Measurements from ENCODE around the gene HOXA4. TPM values are rescaled to one million over a fixed set of nuclear protein-coding genes. Genes with fewer than 3 reads are reported as not detected.

The HOXA4 gene
- total RNA-seq, 1 experiment from 2014 or later = 2.3 TPM

DNA sequence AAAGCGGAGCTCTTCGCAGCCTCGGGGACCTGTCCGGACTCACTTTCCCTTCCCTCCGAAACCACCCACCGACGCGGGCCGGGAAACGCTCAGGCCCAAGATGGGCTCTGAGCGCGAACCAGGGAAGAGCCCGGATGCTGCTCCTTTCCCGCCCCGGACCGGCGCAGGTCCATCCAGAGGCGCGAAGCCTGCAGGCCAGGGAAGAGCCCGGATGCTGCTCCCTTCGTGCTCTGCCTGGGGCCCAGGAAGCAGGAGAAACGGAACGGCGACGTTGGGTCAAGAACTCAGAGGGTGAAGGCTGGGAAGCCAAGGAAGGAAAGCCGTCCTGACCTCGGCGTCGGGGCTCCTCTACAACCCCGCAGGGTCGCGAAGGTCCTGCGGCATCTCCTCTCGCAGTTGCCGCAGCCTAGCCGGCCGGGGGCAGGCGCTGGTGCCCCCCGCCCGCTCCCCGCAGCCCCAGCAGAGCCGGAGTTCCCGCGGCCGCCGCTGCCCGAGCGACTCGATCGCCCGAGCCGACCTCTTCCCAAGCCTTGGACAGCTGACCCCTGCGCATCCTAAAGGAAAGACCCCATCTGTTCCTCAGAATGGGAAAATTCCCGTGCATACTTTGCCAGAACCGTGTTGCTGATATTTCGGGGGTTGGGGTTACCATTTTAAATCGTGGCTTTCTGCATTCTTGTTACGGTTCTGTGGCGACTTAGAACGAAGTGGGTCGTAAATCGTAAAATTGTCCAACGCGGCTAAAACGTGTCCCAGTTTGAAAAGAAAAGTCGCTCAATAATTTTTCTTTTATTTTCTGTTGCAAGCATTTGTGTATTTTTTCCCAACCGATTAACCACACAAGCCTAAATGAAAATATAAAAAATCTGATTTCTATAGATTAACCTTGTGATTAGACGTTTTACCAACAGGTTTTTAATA is 42.3 kb downstream of the HOXA4 start:
- POLR2A ChIA-PET (ENCODE audit: unreplicated experiment) = no interaction called here
- BruUV-seq (replicated peaks) = no TSS peak

DNA sequence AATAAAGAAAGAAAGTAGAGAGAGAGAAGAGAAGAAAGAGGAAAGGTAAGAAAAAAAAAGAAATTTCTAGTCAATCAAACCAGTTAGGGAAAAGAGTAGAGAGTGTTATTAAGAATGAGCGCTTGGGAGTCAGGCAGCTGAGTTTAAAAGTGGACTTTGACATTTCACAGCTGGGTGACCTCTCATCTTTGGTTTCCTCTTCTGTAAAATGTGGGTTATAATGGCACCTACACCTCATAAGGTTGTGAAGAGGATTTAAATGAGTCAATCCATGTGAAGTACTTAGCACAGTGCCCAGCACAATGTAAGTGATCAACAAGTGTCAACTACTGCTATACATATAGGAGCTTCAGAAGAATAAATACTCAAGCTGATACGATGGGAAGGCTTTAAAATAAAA is 46.9 kb downstream of the HOXA4 start:
- Histone ChIP-seq H2AFZ (ENCODE audit: low read length) (no peak overlapping the region), H3K4me1 (ENCODE audit: insufficient read depth, low read length) (peaks cover 43% of the 10 kb centered on the region), H3K27me3 (ENCODE audit: low read length) (no peaks in the 10 kb centered on the region), H3K4me2 (ENCODE audit: low read length) (no peak overlapping the region), H3K36me3 (ENCODE audit: low read depth, low read length) (no peaks in the 10 kb centered on the region), H3K9ac (ENCODE audit: low read length) (no peak overlapping the region), H3K4me3 (ENCODE audit: low read length) (no peak overlapping the region), H3F3A (ENCODE audit: low read length, unreplicated experiment) (no peaks in the 10 kb centered on the region), H3K27ac (ENCODE audit: low read length) (no peak overlapping the region), H3K79me2 (ENCODE audit: low read length) (no peaks in the 10 kb centered on the region), H4K20me1 (ENCODE audit: low read length) (no peaks in the 10 kb centered on the region), H3K9me2 (replicated peaks; ENCODE audit: low read length) (no peaks in the 10 kb centered on the region), H3K9me3 (ENCODE audit: low read length) (no peaks in the 10 kb centered on the region)
- no peak for TF ChIP-seq EZH2 (IDR thresholded peaks at IDR 0.05; ENCODE audit: low read length, unreplicated experiment)
- TF ChIP-seq EZH2phosphoT487 (IDR thresholded peaks at IDR 0.05; ENCODE audit: borderline replicate concordance, low read length) = no peak
- TF ChIP-seq, protein P1, sequence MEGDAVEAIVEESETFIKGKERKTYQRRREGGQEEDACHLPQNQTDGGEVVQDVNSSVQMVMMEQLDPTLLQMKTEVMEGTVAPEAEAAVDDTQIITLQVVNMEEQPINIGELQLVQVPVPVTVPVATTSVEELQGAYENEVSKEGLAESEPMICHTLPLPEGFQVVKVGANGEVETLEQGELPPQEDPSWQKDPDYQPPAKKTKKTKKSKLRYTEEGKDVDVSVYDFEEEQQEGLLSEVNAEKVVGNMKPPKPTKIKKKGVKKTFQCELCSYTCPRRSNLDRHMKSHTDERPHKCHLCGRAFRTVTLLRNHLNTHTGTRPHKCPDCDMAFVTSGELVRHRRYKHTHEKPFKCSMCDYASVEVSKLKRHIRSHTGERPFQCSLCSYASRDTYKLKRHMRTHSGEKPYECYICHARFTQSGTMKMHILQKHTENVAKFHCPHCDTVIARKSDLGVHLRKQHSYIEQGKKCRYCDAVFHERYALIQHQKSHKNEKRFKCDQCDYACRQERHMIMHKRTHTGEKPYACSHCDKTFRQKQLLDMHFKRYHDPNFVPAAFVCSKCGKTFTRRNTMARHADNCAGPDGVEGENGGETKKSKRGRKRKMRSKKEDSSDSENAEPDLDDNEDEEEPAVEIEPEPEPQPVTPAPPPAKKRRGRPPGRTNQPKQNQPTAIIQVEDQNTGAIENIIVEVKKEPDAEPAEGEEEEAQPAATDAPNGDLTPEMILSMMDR (conservative IDR thresholded peaks at IDR 0.05; ENCODE audit: low read depth, low read length) = no peak
- ATAC-seq (no peak), DNase-seq (no peak)
- no TSS peak for BruUV-seq (replicated peaks)
- ChIA-PET CTCF (no interaction called here), POLR2A (ENCODE audit: unreplicated experiment) (no interaction called here)
- intact Hi-C loops (cut with micrococcal nuclease) = no loop called here

More for the DNA sequence above, 42.3 kb downstream of the HOXA4 start:
- CTCF ChIA-PET = no interaction called here
- no peaks in the 10 kb centered on the region for H3K79me2 ChIP-seq (ENCODE audit: low read length)
- no peaks in the 10 kb centered on the region for H3K36me3 ChIP-seq (ENCODE audit: low read depth, low read length)
- H3K9me2 ChIP-seq (replicated peaks; ENCODE audit: low read length) = no peaks in the 10 kb centered on the region
- no peak for ATAC-seq
- H3K9me3 ChIP-seq (ENCODE audit: low read length) = no peaks in the 10 kb centered on the region
- H3K9ac ChIP-seq (ENCODE audit: low read length) = no peak overlapping the region
- no peaks in the 10 kb centered on the region for H3F3A ChIP-seq (ENCODE audit: low read length, unreplicated experiment)
- H4K20me1 ChIP-seq (ENCODE audit: low read length) = no peaks in the 10 kb centered on the region
- DNase-seq = no peak
- no peaks in the 10 kb centered on the region for H3K27me3 ChIP-seq (ENCODE audit: low read length)
- intact Hi-C loops (cut with micrococcal nuclease) = no loop called here
- TF ChIP-seq, protein P1 (conservative IDR thresholded peaks at IDR 0.05; ENCODE audit: low read depth, low read length) = no peak
- TF ChIP-seq EZH2 (IDR thresholded peaks at IDR 0.05; ENCODE audit: low read length, unreplicated experiment) (no peak), EZH2phosphoT487 (IDR thresholded peaks at IDR 0.05; ENCODE audit: borderline replicate concordance, low read length) (no peak)
- no peak overlapping the region for H3K27ac ChIP-seq (ENCODE audit: low read length)
- H2AFZ ChIP-seq (ENCODE audit: low read length) = no peak overlapping the region
- peaks cover 6% of the 10 kb centered on the region for H3K4me1 ChIP-seq (ENCODE audit: insufficient read depth, low read length)
- no peak overlapping the region for H3K4me2 ChIP-seq (ENCODE audit: low read length)
- no peak overlapping the region for H3K4me3 ChIP-seq (ENCODE audit: low read length)

DNA sequence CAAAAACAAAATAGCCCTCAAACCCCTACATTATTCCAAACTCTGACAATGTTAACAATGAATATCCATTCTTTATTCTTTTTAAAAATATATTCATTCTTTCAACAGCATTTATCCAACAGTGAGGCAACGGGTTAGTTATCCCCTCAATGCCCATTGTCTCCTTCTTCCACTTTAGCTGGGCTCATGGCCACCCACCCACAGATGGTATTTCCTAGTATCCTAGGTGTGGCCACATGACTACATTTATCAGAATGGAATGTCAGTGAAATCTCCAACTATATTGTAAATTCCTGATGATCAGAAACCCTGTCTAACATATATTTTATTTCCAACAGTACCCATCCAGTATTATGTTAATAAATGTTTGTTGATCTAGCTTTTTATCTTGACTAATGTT is 48.4 kb downstream of the HOXA4 start:
- CTCF ChIA-PET = no interaction called here
- Histone ChIP-seq H3K4me3 (ENCODE audit: low read length) (no peak overlapping the region), H3K27me3 (ENCODE audit: low read length) (no peaks in the 10 kb centered on the region), H2AFZ (ENCODE audit: low read length) (no peak overlapping the region), H3K4me2 (ENCODE audit: low read length) (peak overlapping the region; percentile 23), H4K20me1 (ENCODE audit: low read length) (no peaks in the 10 kb centered on the region), H3K36me3 (ENCODE audit: low read depth, low read length) (no peaks in the 10 kb centered on the region), H3K9me2 (replicated peaks; ENCODE audit: low read length) (no peaks in the 10 kb centered on the region), H3K4me1 (ENCODE audit: insufficient read depth, low read length) (peaks cover 48% of the 10 kb centered on the region), H3K9ac (ENCODE audit: low read length) (no peak overlapping the region), H3F3A (ENCODE audit: low read length, unreplicated experiment) (no peaks in the 10 kb centered on the region), H3K27ac (ENCODE audit: low read length) (no peak overlapping the region), H3K79me2 (ENCODE audit: low read length) (no peaks in the 10 kb centered on the region), H3K9me3 (ENCODE audit: low read length) (no peaks in the 10 kb centered on the region)
- TF ChIP-seq EZH2 (IDR thresholded peaks at IDR 0.05; ENCODE audit: low read length, unreplicated experiment) (no peak), EZH2phosphoT487 (IDR thresholded peaks at IDR 0.05; ENCODE audit: borderline replicate concordance, low read length) (no peak)
- TF ChIP-seq, protein P1 (conservative IDR thresholded peaks at IDR 0.05; ENCODE audit: low read depth, low read length) = no peak
- POLR2A ChIA-PET (ENCODE audit: unreplicated experiment) = interaction anchor here (0.6 to 1.3 kb wide), 2 partner anchors 15 to 28 kb away, joined by 5 to 6 read pairs; no protein-coding TSS in a partner anchor
- DNase-seq = peak; percentile 75
- BruUV-seq (replicated peaks) = no TSS peak
- peak; percentile 37; the same call in 1 of the 2 replicates for ATAC-seq
- intact Hi-C loops (cut with micrococcal nuclease) = no loop called here
